Measurements from ENCODE around the gene ZNF182.

GRCh38 chrX:48030237-48030636 lies 26.4 kb upstream of the ZNF182 start:
- TF ChIP-seq CTCF (conservative IDR thresholded peaks at IDR 0.05) (no peak), ZFX (IDR thresholded peaks at IDR 0.05) (no peak)
